HG03571 (cell line): ENCODE results near the gene IRF2.
"Not testable (repeated sequence)": the region's sequence is repeated elsewhere in the genome, so short reads cannot be mapped to it uniquely, and the experiment has no call there.

Source experiments
- ATAC-seq: cut with Tn5 transposase; IDR thresholded peaks from one replicate; pipeline ENCODE4 v1.9.1; 2021; ENCODE audit not compliant: unreplicated experiment

IRF2 gene

DNA sequence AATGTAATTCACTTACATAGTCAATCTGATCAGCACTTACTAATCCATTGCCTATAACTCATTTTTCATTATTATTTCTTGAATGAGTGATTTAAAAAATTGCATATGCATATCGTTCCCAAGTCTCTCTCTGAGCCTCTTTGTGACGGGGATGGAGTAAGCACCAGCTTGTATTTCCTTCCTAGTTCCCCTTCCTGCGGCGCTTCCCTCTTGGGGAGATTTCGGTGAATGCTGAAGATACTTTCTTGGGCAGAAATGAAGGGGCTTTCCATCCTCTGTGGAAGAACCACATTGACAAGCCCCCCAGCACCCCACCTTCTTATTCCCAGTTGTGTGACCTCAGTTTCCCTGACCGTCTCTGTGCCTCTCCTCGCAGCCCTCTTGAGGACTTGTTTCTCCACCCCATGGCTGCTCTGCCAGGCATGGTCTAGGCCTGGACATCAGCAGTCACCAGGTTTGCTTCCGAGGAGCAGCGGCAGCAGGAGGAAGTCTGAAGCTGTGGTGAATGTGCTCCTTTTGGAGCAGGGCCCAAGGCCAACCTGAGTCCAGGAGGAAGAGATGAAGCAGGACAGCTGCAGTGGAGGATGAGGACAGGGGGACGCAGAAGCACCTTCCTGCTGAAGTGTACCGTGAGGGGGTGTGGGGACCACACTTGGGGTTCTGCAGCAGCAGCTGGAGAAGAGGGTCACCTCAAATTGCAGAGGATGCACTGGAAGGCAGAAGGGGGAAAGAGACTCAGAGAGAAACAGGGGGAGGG, 124.9 kb downstream of the IRF2 start:
- no peak for ATAC-seq

DNA sequence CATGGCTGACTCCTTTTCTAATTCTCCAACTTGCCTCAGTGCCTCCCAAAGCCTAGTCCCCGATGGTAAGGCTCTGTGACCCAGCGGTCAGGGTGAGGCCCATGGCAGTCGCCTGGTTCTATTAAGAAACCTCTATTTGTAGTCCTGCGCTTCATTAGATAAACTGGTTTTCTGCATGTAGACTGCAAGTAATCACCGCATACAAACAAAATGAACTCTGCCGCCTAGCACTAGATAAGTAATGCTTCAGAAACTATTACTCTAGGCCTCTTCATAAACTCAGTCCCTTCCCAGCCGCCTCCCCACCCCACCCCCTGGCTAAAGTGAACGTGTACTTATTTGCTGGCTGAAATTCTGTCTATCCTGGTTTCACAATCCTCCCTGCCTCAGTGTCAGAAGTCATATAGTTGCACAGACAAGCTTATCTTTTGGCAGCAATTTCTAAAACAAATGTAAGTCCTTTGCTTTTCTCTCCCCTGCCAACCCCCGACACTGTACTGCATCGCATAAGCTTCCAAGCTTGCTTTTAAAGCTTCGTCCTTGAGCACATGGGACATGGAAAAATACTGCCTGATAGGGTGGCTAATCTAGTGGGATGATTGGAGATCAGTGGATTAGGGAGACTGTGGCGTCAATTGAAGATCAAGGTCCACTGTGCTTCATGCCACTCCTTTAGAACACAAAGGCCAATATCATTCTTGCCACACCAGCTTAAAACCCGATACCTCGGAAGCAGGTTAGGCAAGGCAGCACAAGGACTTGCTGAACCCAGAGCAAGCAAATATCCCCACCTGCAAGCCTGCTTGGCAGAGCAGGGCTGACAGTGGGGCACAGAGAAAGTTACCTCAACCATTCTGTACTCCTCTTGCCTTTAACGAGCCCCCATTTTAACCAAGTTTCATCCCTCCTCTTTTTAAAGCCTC, 125.8 kb downstream of the IRF2 start:
- no peak for ATAC-seq

DNA sequence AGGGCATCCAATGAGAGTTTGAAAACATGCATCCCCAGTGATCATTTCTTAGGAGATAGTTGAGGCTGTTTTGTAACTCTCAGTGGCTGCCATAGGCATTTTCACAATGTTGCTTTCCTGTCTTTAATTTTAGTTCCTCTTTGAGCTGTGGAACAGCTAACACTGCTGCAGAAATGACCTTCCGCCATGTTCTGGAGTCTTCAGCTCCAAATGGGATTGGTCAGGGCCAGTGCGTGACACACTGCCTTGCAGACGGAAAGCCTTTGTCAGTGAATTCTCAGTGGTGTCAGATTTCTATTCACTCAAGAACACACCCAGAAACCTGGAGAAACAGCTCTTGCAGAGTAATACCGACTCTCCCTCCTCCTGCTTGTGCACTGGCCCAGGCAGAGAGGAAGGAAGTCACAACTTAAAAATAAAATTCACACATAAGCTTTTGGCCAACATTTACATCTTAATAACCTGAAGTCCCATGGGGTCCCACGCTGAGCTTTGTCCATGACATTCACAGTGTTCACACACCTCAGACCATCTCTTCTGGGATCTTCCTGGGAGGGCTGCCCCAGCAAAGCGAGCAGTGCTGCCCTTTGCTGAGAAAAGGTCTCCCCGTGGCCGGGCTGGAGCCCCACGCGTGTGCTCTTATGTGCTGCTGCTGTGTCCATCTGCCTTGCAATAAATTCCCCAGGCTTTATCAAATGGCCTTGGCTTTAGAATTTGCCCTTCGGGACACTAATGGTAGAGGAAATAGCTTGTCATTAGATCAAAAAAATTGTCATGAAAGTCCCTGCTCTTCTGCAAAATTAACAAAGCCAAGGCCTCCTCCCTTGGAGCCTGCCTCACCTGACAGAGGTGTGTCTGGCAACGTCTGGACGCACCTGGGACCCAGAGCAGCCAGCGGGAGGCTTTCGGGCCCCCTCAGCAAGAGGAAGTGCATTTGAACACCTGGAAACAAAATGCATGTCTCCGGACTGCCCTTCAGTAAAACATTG, 126.8 kb downstream of the IRF2 start:
- peak; percentile 73 for ATAC-seq

DNA sequence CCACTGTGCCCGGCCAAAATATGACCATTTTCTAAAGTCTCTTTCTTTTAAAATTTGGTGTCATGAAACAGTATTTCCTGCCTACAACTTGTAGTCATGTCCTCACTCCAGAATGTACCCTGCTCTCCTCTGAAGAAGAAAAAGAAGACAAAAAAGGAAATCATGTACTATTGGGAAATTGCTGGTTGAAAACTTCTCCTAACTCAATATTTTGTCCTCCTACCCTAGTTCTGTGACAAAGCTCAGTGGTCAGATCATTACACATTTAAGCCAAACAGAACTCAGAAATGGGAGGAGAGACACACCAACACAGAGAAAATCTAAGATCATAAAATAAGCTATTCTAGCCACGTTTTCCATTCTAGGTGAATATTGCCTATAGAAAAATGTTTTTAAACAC, 127.7 kb downstream of the IRF2 start:
- ATAC-seq, result no peak

DNA sequence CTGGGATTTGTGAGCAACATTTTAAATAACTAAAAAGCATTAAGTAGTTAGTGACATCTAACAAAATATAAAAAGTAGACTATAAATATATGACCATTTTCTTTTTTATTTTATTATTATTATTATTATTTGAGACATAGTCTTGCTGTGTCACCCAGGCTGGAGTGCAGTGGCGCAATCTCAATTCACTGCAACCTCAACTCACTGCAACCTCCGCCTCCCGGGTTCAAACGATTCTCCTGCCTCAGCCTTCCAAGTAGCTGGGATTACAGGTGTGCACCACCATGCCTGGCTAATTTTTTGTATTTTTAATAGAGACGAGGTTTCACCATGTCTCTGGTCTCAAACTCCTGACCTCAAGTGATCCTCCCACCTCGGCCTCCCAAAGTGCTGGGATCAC, 128.1 kb downstream of the IRF2 start:
- not testable (repeated sequence) for ATAC-seq

DNA sequence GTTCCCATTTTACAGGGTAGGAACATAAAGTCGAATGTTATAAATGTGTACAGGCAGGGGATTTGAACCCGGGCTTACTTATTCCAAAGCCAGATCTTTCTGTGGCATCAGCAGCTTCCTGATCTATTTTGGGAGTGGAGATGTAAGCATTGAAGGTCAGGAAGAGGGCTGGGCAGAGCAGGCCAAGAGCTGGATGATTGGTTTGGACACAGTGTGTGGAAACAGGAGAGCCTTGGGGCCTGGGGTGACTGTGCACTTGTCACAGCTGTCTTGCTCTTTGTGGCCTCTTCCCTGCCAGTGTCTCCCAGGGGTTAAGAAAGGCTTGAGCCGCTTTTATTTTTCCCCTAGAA, 128.8 kb downstream of the IRF2 start:
- ATAC-seq, result no peak

DNA sequence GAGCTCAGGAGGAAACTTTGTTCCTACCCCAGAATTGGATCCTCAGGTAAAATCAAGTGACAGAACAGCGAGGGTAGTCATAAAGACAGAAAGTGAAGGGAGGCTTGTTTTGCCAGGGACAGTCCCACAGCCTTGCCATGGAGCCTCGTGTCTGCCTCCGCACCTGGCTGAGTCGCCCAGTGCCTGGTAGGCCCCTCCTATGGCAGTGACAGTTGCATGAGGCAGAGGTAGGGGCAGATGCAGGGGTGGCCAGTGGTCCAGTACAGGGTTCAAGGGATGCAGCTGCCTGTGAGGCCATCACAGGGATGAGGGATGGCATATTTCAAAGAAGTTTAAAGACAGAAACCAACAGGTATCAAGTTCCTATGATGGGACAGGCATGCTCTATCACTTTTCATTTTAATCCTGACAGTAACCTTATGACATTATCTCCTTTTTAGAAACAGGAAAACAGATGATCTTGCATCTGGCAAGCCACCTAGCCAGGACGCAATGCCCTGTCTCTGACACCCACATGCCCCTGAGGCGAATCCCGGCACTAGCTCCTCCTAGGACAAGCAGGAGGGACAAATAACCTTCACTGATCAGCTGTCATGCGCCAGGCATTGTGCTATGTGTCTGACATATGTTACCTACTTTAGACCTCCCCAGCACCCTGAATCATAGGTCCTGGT, 129.3 kb downstream of the IRF2 start:
- ATAC-seq, result no peak

DNA sequence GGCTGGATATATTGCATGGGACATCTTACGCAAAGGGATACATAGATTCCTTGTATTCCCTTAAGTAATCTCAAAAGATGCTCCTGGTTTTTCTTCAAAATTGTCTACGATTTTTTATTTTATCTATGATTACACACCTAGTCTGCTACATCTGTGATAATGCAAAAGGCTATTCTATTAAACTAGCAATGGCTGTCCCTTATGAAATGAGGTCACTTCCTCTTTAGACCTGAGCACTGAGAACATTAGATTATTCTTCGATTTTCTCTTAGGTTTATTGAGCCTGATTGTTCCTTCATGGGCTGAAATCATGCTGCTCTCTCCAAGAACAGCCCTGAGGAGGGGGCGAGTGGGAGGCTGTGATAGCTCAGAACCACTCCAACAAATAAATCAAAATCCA, 129.9 kb downstream of the IRF2 start:
- ATAC-seq, result no peak

DNA sequence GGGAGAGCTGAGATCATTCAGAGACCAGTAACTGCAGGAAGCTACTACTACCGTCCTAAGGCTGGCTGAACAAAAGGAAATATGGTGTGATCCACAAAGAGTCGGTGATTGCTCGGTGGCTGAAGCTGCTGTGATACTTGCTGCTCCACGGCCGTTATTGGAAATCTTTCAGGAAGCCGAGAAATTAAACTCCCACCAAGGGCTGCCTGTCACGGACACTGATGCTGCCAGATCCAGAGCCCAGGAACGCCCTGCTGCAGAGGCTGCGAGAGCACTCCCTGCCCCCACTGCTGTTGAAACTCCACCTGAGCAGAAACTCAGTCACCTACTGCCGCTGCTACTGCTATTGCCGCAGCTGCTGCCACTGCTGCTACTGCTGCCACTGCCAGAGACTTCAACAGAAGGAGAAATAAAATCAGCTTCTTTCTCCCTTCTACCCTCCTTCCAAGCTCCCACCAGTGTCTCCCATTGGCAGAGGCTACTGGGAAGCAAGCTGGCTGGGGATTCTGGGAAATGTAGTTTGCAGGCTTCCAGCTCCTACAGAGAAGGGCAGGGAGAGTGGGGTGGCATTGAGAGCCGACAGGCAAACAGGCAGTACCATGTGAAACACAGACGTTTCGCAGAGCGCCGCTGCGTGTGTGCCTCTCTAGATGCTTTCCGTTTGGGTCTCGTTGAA, 130.7 kb downstream of the IRF2 start:
- ATAC-seq, result peak; percentile 33

DNA sequence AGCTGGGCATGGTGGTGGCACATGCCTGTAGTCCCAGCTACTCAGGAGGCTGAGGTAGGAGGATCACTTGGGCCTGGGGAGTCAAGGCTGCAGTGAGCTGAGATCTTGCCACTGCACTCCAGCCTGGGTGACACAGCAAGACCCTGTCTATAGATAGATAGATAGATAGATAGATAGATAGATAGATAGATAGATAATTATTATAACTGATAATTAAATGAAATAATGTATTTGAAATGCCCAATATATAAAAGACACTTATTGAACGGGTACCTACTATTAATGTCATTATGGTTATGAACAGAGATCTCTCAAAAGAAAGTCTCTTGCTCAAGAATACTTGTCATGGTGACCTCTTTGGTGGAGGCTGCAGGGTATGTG, 131.5 kb downstream of the IRF2 start:
- ATAC-seq, result not testable (repeated sequence)

DNA sequence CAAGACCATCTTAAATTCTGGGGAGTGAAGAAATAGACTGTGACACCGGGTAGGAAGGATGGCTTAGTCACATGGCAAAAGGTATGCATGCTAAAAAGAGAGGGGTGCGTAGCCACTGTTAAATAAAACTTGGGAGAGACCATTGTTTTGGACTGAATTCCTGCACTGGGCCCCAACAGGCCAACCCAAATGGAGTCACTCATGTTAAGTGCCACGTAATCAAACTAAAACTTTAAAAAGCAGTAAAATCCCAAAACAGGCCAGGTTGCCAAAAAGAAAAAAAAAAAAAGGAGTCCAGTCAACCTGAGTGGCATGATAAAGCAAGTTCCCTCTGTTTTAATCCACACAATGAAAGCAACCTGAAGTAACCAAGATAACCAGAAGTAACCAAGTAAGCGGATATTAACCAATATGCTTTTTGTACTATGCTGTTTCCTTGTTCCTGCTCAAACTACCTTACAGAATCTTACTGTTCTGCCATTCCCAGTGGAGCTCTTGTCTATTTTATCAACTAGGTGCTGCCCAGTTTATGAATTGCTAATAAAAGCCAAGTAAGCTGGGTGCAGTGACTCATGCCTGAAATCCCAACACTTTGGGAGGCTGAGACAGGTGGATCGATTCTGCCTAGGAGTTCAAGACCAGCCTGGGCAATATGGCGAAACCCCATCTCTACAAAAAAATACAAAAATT, 132.0 kb downstream of the IRF2 start:
- no peak for ATAC-seq

DNA sequence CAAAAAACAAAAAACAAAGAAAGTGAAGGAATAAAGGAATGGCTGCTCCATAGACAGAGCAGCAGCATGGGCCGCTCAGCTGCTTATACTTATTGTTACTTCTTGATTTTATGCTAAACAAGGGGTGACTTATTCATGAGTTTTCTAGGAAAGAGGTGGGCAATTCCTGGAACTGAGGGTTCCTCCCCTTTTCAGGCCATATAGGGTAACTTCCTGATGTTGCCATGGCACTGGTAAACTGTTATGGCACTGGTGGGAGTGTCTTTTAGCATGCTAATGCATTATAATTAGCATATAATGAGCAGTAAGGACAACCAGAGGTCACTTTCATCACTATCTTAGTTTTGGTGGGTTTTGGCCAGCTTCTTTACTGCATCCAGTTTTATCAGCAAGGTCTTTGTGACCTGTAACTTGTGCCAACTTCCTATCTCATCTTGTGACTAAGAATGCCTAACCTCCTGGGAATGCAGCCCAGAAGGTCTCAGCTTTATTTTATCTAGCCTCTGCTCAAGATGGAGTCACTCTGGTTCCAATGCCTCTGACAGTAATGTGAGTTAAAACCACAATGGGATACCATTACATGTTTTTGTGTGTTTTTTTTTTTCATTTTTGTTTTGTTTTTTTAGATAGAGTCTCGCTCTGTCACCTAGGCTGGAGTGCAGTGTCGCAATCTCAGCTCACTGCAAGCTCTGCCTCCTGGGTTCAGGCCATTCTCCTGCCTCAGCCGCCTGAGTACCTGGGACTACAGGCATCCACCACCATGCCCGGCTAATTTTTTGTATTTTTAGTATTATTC, 134.8 kb downstream of the IRF2 start:
- not testable (repeated sequence) for ATAC-seq

DNA sequence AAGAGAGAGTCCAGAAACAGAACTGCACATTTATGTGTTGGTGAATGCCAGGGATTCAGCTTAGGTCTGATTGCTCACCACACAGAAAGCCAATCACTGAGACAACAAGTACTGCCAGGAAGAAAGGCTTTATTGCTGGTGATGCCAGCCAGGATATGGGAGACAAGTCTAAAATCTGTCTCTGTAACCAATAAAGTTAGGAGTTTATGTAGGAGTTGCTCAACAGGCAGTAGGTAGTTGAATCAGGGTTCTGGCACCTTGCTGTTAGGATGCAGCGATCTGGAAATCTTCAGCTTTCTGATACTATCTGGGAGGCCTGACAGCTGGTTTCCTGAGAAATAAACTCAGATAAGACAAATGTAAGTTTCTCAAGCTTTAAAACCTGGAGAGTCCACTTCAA, 136.4 kb downstream of the IRF2 start:
- ATAC-seq, result no peak
